AG04450 (cell line): ENCODE measurements around the gene CHRM2. TPM values are rescaled to one million over a fixed set of nuclear protein-coding genes. Genes with fewer than 3 reads are reported as not detected.

Experiments
- CTCF ChIA-PET: fragments of 300-600, 350-600 bp; formaldehyde crosslinking; extraction: SDS; loops from one replicate; lab custom pipeline; 2022; ENCODE audit warnings: antibody characterized with exemption, inconsistent platforms; lab: Charles Lee
- POLR2A ChIA-PET: fragments of 350-600 bp; formaldehyde crosslinking; extraction: SDS; loops from one replicate; lab custom pipeline; 2021; ENCODE audit warnings: antibody characterized with exemption, inconsistent platforms; lab: Yijun Ruan, JAX
- DNase-seq: peaks from one replicate; pipeline ENCODE4 v3.0.0-alpha.2; 2011; ENCODE audit warnings: low read depth, low spot score
- H3K27ac ChIP-seq: one replicate; pipeline ENCODE4 v1.5.1; 2012; ENCODE audit warnings: low read depth, low read length, control low read depth
- H3K27me3 ChIP-seq: one replicate; pipeline ENCODE4 v1.6.0; 2012; ENCODE audit warnings: low read length; ENCODE audit not compliant: control insufficient read depth, insufficient read depth
- H3K4me3 ChIP-seq: 2 replicates; pipeline ENCODE4 v1.5.1; 2011; ENCODE audit warnings: mild to moderate bottlenecking, low read depth, low read length, control low read depth
- H3K9me3 ChIP-seq: 2 replicates; pipeline ENCODE4 v1.5.1; 2012; ENCODE audit warnings: low read length; ENCODE audit not compliant: control insufficient read depth, insufficient read depth
- CTCF ChIP-seq: IDR thresholded peaks from 2 replicates; pipeline ENCODE4 v1.5.1; 2011; ENCODE audit warnings: low read depth, low read length, control low read depth, inconsistent platforms
- polyA plus RNA-seq: library from polyadenylated mRNA; depleted of rRNA; stranded (reverse); fragments of >200 nt; gene quantifications from 2 replicates; pipeline ENCODE4 v1.2.3, GENCODE V29; 2011

The CHRM2 gene
- polyA plus RNA-seq, 1 experiment: 85.6 TPM

GRCh38 chr7:137026176-137026500 lies 157.7 kb downstream of the CHRM2 start:
- Histone ChIP-seq H3K4me3 (no peak overlapping the region), H3K9me3 (no peaks in the 10 kb centered on the region), H3K27ac (peak overlapping the region; percentile 0), H3K27me3 (no peaks in the 10 kb centered on the region)
- ChIA-PET POLR2A (interaction anchor here (0.9 kb wide), 1 partner anchor 55 kb away, joined by 3 read pairs; no protein-coding TSS in a partner anchor), CTCF (no interaction called here)
- no peak for TF ChIP-seq CTCF
- DNase-seq: no peak

- DNase-seq: no peak
- Histone ChIP-seq H3K4me3 (no peak overlapping the region), H3K27me3 (no peaks in the 10 kb centered on the region), H3K9me3 (no peaks in the 10 kb centered on the region), H3K27ac (no peak overlapping the region)
- CTCF ChIA-PET: no interaction called here
- no peak for TF ChIP-seq CTCF
- POLR2A ChIA-PET: no interaction called here
These were observed 164.0 kb downstream of the CHRM2 start for GRCh38 chr7:137032436-137032835.

- no peak overlapping the region for H3K4me3 ChIP-seq
- no peaks in the 10 kb centered on the region for H3K27me3 ChIP-seq
- CTCF ChIA-PET: no interaction called here
- POLR2A ChIA-PET: no interaction called here
- no peaks in the 10 kb centered on the region for H3K9me3 ChIP-seq
- no peak overlapping the region for H3K27ac ChIP-seq
- no peak for TF ChIP-seq CTCF
- no peak for DNase-seq
These were observed 168.3 kb downstream of the CHRM2 start for GRCh38 chr7:137036768-137037167.

GRCh38 chr7:137038706-137039105 lies 170.3 kb downstream of the CHRM2 start:
- no peaks in the 10 kb centered on the region for H3K9me3 ChIP-seq
- H3K27ac ChIP-seq: no peak overlapping the region
- TF ChIP-seq CTCF: no peak
- no peak overlapping the region for H3K4me3 ChIP-seq
- ChIA-PET CTCF (no interaction called here), POLR2A (no interaction called here)
- DNase-seq: no peak
- H3K27me3 ChIP-seq: no peaks in the 10 kb centered on the region

GRCh38 chr7:137040745-137041144 lies 172.3 kb downstream of the CHRM2 start:
- ChIA-PET CTCF (no interaction called here), POLR2A (no interaction called here)
- Histone ChIP-seq H3K27ac (no peak overlapping the region), H3K9me3 (no peaks in the 10 kb centered on the region), H3K27me3 (no peaks in the 10 kb centered on the region), H3K4me3 (no peak overlapping the region)
- DNase-seq: no peak
- TF ChIP-seq CTCF: no peak
